HL-60 (cell line): ENCODE measurements around the gene VAMP5.

Experiments
- GABPA ChIP-seq: IDR thresholded peaks from 2 replicates; pipeline ENCODE4 v1.6.1; 2012; ENCODE audit warnings: low read depth
- POLR2AphosphoS5 ChIP-seq: IDR thresholded peaks from 2 replicates; pipeline ENCODE4 v1.6.1; 2012; ENCODE audit warnings: low read depth
- SPI1 ChIP-seq: IDR thresholded peaks from 2 replicates; pipeline ENCODE4 v1.6.1; 2012; ENCODE audit warnings: low read depth, mild to moderate bottlenecking, borderline replicate concordance
- TF ChIP-seq, protein P1 (sequence below): IDR thresholded peaks from one replicate; pipeline ENCODE4 v1.5.1; 2011; ENCODE audit warnings: low read length, control low read depth, inconsistent platforms; ENCODE audit not compliant: insufficient read depth

DNA sequence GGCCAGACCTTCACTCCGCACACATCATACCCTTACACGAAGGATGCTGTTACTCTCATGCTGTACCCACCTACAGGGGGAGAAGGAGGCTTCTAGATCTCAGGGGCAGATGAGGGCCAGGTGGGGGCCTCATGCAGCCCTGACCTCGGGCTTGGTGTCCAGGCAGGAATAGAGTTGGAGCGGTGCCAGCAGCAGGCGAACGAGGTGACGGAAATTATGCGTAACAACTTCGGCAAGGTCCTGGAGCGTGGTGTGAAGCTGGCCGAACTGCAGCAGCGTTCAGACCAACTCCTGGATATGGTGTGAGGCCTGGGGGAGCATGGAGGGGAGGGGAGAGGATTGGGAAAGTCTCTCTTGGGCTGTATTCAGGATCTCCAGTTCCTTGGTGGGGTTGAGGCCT lies 7.3 kb downstream of the VAMP5 start:
- TF ChIP-seq, protein P1, sequence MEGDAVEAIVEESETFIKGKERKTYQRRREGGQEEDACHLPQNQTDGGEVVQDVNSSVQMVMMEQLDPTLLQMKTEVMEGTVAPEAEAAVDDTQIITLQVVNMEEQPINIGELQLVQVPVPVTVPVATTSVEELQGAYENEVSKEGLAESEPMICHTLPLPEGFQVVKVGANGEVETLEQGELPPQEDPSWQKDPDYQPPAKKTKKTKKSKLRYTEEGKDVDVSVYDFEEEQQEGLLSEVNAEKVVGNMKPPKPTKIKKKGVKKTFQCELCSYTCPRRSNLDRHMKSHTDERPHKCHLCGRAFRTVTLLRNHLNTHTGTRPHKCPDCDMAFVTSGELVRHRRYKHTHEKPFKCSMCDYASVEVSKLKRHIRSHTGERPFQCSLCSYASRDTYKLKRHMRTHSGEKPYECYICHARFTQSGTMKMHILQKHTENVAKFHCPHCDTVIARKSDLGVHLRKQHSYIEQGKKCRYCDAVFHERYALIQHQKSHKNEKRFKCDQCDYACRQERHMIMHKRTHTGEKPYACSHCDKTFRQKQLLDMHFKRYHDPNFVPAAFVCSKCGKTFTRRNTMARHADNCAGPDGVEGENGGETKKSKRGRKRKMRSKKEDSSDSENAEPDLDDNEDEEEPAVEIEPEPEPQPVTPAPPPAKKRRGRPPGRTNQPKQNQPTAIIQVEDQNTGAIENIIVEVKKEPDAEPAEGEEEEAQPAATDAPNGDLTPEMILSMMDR = no peak
- TF ChIP-seq POLR2AphosphoS5 (no peak), SPI1 (no peak), GABPA (no peak)
